ENCODE results near the gene ROPN1L.
"Not testable (repeated sequence)": the region's sequence is repeated elsewhere in the genome, so short reads cannot be mapped to it uniquely, and the experiment has no call there.

The ROPN1L gene

GRCh38 chr5:10441083-10441991 is at the start of gene ROPN1L:
Gene ROPN1L (plus strand): TSS chr5:10441879. CDS start chr5:10442168, 289 bp downstream.
- DNase-seq (ENCODE audit: low spot score): peak; percentile 90

DNA sequence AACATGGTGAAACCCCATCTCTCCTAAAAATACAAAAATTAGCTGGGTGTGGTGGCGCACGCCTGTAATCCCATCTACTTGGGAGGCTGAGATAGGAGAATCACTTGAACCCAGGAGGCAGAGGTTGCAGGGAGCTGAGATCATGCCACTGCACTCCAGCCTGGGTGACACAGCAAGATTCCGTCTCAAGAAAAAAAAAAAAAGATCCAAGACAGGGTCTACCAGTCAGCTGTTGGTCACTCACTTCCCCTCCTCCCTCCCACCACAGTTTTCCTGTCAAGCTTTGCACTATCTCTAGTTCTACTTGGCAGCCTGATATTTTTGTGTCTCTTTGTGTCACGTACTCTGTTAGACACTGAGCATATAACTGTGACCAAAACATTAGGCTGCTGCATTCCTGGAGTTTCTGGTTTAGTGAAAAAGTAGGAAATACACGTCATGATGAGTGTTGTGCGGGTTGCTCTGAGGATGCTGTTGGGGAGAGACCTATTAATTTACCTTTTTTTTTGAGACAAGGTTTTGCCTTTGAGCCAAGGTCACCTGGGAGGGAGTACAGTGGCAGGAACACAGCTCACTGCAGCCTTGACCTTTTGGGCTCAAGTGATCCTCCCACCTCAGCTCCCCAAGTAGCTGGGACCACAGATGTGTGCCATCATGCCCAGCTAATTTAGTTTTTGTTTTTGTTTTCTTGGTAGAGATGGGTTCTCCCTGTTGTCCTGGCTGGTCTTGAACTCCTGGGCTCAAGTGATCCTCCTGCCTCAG is 48.9 kb upstream of the ROPN1L start:
- not testable (repeated sequence) for DNase-seq (ENCODE audit: low spot score)

- DNase-seq (ENCODE audit: low spot score): no peak
These were observed 48.2 kb upstream of the ROPN1L start for GRCh38 chr5:10393491-10393890.

DNA sequence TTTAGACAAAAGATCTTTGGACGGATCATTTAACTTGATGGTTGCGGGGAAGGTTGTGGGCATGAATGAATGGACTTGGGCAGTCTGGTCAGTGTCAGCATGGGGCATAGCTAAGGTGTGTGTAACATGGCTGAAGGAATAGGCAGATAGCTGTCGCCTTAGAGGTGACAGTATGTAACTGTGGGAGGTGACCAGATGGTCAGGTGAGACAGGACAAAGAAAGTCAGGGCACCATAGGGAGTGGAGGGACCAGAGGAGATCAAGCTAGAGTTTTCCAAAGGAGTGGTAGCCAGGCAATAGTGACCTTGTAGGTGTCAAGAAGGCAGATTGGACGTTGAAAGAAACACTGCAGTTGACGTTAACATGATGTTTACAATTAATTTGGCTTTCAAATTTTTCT is 45.1 kb upstream of the ROPN1L start:
- no peak for DNase-seq (ENCODE audit: low spot score)

- no peak for DNase-seq (ENCODE audit: low spot score)
These were observed 41.8 kb upstream of the ROPN1L start for GRCh38 chr5:10399839-10400238.

GRCh38 chr5:10400411-10400810 is 41.3 kb upstream of the ROPN1L start:
- DNase-seq (ENCODE audit: low spot score): no peak

DNA sequence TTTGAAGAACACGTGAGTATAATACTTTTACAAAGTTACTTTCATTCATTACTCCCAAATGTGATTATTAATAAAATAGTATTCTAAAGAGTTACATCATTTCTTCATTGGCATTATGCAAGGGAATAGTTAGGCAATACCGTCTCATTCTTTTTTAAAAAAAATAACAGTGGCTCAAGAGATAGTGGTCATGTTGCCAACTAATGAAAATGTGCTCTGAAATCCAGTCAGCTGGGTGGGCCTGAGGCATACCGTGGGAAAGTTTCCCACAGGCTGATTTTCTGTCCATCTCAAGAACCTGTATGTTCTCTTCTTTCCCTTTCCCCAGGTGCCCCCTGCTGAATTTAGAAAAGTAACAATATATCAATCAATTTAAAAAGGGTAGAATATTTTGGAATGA is 40.8 kb upstream of the ROPN1L start:
- no peak for DNase-seq (ENCODE audit: low spot score)

DNA sequence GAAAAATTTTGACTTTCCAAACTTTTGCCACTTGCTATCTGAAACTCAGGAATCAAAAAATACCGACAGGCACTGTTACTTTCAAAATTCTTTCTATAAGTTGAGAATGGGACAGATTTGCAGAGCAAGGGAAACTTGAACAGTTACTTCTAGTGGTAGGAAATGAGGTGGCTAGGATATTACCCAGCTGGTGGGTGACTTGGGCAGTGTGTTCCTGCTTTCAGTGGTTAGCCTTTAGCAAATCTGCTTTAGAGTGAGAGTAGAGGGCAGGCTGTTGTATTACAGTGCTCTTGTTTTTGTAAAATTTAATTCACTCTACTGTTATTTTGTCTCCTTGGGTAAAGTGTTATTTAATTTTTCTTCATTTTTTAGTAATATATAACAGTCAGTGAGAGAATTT is 40.2 kb upstream of the ROPN1L start:
- DNase-seq (ENCODE audit: low spot score): no peak

- no peak for DNase-seq (ENCODE audit: low spot score)
These were observed 37.9 kb upstream of the ROPN1L start for GRCh38 chr5:10403829-10404228.

DNA sequence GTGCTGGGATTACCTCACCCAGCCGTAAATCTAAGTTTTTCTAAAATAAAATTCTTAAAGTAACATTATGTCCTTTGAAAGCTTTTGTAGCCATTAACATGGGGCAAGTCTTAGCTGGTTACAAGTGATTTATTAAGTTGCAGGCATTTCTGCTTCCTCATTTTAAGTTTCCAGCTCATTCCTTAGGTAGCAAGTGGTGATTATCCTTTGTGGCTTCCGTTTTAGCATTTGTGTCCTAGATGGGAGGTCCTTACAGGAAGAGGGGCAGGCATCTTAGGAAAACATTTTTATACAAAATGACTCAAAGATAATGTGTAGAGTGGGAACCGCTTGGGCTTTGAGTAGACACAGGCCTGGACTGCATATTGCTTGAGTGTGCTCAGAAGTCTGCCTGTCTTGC is 35.0 kb upstream of the ROPN1L start:
- DNase-seq (ENCODE audit: low spot score): no peak

DNA sequence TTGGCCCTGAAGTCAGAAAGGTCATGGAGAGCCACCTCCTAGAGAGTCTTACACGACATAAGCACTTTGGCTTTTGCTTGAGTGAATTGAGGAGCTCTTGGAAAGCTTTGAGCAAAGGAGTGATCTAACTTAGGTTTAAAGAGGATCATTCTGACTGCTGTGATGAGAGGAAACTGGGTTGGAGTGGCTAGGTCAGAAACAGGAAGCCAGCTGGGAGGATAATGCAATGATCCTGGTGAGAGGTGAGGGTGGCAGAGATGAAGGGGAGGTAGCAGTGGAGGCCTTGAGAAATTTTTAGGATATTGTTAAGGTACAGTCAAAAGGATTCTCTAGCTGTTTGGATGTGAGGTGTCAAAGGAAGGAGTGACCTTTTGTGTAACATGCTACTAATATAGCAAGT is 32.2 kb upstream of the ROPN1L start:
- DNase-seq (ENCODE audit: low spot score): no peak

DNA sequence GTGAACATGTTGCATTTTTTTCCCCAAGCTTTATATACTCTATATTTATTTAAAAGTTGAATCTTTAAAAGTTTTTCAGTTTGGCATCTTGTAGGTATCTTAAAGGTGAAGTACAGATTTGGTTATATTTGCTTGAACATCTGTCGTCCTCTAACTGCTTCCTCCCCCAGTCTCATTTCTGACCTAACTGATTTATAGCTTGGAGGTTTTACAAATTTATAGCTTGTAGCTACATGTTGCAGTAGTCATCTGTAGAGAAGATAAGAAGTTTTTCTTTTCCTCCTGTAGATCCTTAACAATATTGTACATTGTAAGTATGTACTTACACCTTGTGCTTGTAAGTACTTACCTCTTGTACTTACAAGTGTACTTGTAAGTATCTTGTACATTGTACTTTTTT is 31.0 kb upstream of the ROPN1L start:
- DNase-seq (ENCODE audit: low spot score): no peak

DNA sequence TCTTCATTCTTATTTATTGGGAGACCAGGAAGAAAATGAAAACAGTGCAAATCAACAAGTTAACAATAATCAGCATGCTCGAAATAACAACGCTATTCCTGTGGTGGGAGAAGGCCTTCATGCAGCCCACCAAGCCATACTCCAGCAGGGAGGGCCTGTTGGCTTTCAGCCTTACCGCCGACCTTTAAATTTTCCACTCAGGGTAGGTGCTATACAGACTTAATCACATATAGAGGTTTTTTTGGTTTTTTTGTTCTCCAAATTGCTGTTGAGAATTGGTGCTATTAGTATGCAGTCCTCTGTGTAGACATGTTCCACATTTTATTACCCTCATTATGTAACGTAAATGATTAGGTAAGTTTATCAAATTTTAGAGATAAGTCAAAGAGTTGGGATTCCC is 30.3 kb upstream of the ROPN1L start:
- no peak for DNase-seq (ENCODE audit: low spot score)

DNA sequence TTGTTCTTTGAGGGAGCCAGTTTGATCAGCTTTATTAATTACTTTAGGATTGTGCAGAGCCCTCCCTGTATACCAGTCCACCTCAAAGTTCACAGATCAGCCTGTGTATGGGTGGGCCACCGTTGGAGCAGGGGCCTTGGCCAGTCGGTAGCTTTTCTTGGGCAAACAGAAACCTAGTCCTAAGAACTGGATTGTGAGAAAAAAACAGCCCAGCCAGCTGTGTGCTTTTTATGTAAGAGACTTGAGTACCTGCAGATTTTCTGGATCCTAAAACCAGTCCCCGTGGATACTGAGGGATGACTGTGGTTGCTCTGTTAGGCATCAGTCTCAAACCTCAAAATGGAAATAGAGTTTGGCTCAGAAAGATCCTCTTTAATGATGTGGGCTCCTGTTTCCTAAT is 24.8 kb upstream of the ROPN1L start:
- DNase-seq (ENCODE audit: low spot score): no peak

DNA sequence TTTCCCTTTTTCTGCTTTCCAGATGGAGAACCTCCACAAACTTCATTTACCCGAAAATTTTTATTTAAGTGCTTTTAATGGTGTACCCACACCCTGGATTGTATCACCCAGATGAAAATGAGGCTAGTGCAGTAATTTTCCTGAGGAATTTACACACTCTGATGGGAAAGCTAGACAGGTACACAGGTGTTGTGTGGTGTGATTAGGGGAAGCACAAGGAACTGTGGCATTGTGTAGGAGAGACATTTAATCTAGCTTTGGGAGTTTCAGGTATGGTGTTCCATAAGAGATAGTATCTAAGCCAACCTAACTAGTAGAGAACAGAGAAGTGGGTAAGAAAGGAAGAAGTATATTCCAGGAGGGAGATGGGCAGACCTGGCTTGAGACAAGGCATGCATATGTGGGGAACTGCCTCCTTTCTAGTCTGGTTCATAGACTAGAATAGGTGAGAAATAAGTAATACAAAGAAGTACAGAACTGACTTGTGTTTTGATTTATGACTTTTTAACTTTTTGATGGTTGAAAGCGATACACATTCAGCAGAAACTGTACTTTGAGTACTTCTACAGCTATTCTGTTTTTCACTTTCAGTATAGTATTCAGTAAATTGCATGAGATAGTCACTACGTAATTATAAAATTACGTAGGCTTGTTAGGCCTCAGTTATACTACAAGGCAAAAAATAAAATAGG is 22.9 kb upstream of the ROPN1L start:
- DNase-seq (ENCODE audit: low spot score): no peak

DNA sequence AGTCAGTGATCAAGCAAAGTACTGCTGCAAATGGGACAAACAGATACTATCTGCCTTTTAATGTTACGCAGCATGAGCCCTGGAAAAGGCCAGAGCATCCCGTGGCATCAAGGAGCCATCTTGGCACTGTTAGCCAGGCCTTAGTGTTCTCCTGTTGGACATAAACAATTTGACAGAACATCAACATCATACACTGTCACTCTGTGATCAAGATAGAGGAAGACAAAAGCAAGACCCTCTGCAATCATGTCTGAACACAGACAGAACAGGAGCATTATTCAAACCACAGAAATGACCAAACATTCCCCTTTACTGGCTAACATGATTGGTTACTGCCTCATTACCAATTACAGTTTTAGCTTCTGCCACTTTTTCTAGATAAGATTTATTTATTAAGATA is 21.2 kb upstream of the ROPN1L start:
- no peak for DNase-seq (ENCODE audit: low spot score)

- DNase-seq (ENCODE audit: low spot score): no peak
These were observed 20.7 kb upstream of the ROPN1L start for GRCh38 chr5:10420932-10421331.

DNA sequence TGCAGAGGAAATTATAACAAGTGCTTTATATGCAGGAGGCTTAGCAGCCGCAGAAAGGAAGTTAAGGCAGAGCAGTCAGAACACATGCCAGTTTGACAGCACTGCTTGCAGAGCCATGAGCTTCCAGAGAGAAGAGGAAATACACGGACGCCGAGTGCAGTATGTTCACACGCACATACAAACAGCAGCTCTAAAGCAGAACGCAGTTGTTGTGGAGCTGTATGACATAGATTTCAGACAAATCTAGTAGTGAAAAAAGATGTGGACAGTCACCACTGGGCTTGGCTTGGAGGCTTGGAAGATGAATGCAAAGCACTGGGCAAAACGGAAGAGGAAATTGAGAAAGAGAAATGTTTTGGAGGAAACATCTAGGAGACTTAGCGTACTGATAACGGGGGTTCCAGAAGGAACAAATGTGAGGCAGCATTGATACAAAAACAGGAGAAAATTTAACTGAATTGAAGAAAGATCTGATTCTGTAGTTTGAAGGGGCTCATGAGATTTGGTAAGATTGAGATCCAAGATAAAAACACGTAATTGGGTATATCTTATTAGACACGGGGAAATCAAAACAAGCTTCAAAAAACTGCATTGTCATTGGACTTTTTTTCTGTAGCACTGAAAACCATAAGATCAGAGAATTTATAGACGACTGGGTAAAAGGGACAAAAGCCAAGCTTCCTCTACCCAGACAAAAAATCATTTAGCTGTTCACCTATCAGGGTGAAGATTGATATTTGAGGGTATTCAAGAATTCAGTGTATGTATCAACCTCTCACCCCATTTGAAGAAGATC is 19.6 kb upstream of the ROPN1L start:
- DNase-seq (ENCODE audit: low spot score): no peak

GRCh38 chr5:10423022-10423421 is 18.7 kb upstream of the ROPN1L start:
- no peak for DNase-seq (ENCODE audit: low spot score)

DNA sequence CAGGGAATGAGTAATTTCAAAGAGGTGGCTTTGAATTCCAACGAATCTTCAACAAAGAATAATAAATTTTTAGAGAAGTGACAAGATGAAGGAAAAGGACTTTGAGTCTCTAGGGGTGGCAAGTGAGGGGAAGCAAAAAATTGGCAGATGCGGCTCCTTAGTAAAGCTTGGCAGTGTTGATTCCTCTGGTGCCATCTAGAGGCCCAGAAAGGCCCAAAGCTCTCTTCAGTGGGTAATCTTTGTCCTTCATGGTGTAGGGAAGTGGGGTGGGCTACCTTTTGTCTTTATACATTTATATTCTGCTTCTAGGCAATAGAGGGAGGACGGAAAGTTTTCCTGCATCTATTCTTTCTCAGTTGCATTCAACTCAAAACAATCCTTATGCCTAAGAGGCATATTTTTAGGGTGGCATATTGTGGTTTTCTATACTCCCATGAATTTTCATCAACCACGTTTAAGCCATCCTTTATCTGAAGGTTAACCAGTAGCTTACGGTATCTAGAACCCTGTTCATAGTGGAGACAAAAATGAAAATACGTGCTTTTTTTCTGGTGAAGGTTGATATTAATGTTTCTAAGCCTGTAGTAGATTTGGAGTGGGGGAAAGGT is 17.5 kb upstream of the ROPN1L start:
- DNase-seq (ENCODE audit: low spot score): no peak

DNA sequence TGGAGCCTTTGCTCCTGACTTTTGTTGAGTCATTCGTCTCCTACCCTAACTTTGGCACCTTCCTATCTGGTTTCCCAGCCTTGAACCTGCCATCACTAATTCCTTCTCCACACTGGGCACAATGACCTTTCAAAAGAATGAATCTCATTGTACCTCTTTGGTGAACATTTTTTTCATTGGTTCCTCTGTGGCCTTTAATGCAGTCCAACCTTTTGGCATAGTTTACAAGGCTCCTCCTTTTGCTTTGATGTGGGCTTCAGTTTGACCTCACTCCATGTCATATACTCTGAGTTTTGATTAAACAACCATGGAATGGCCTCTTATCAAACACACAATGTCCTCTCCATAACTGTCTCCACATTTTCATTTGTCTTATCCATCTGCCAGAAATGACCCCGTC is 14.5 kb upstream of the ROPN1L start:
- no peak for DNase-seq (ENCODE audit: low spot score)

GRCh38 chr5:10427978-10428377 is 13.7 kb upstream of the ROPN1L start:
- DNase-seq (ENCODE audit: low spot score): no peak

Measured in HuH-7 (cell line).